ENCODE data around the gene ADGRV1.
"Not testable (repeated sequence)": the region's sequence is repeated elsewhere in the genome, so short reads cannot be mapped to it uniquely, and the experiment has no call there.

Gene ADGRV1

GRCh38 chr5:90658620-90659019, 100.0 kb downstream of the ADGRV1 start:
- DNase-seq: no peak

DNA sequence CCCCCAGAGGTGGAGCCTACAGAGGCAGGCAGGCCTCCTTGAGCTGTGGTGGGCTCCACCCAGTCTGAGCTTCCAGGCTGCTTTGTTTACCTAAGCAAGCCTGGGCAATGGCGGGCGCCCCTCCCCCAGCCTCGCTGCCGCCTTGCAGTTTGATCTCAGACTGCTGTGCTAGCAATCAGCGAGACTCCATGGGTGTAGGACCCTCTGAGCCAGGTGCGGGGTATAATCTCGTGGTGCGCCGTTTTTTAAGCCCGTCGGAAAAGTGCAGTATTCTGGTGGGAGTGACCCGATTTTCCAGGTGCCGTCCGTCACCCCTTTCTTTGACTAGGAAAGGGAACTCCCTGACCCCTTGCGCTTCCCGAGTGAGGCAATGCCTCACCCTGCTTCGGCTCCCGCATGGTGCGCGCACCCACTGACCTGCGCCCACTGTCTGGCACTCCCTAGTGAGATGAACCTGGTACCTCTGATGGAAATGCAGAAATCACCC, 109.5 kb downstream of the ADGRV1 start:
- DNase-seq: not testable (repeated sequence)

- DNase-seq: no peak
Measured at GRCh38 chr5:90675222-90675621, 116.6 kb downstream of the ADGRV1 start.

- no peak for DNase-seq
Measured at GRCh38 chr5:90680921-90681563, 122.4 kb downstream of the ADGRV1 start.

DNA sequence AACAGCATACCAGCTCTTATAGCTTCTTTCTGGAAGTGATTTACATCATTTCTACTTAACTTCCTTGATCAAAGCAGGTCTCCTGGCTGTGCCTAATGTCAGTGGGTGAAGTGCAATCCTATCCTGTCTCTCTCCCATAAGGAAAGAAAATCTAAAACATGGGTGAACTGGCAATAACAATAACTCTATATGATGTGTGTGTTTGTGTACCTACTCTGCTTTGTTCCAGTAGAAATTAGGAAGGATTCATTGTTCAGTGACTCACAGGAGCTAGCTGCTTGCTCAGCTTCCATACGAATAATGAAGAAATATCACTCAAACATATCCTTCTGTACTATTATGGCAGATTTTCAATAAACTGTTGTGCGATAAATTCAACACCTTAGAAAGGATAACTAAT, 123.7 kb downstream of the ADGRV1 start:
- no peak for DNase-seq

DNA sequence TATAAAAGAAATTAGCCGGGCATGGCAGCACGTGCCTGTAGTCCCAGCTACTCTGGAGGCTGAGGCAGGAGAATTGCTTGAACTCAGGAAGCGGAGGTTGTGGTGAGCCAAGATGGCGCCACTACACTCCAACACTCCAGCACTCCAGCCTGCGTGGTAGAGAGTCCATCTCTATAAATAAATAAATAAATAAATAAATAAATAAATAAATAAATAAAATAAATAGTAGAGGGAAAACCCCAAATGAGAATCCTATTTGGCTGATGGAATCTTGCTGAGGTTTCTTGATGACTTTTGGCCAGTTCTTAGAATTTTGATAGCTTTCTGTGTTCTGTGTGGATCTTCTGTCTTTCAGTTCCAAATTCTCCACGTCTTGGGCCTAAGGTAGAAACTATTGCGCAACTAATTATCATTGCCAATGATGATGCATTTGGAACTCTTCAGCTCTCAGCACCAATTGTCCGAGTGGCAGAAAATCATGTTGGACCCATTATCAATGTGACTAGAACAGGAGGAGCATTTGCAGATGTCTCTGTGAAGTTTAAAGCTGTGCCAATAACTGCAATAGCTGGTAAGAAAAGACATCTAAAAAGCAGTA, 126.9 kb downstream of the ADGRV1 start:
- no peak for DNase-seq

DNA sequence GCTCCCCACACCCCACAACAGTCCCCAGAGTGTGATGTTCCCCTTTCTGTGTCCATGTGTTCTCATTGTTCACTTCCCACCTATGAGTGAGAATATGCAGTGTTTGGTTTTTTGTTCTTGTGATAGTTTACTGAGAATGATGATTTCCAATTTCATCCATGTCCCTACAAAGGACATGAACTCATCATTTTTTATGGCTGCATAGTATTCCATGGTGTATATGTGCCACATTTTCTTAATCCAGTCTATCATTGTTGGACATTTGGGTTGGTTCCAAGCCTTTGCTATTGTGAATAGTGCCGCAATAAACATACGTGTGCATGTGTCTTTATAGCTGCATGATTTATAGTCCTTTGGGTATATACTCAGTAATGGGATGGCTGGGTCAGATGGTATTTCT, 127.8 kb downstream of the ADGRV1 start:
- not testable (repeated sequence) for DNase-seq

GRCh38 chr5:90687458-90687857, 128.9 kb downstream of the ADGRV1 start:
- not testable (repeated sequence) for DNase-seq

DNA sequence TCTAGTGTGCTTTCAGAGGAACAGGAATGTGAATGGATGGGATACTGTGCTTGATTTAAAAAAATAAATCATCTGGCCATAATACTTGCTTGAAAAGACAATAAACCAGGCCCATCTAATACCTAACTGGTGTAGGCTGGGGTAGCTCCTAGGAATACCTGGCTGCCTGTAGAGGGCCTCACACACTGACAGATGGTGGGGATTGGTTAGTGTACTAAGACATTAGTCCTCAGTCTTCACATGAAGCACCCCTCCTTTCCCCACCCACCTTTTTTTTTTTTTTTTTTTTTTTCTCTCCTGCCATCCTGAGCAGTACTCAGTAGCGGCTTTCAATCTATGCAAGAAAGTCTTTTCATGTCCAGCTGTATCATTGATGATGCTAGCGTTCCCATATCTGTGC, 130.5 kb downstream of the ADGRV1 start:
- no peak for DNase-seq

- no peak for DNase-seq
Measured at GRCh38 chr5:90690307-90690706, 131.7 kb downstream of the ADGRV1 start.

- no peak for DNase-seq
Measured at GRCh38 chr5:90691533-90691932, 132.9 kb downstream of the ADGRV1 start.

DNA sequence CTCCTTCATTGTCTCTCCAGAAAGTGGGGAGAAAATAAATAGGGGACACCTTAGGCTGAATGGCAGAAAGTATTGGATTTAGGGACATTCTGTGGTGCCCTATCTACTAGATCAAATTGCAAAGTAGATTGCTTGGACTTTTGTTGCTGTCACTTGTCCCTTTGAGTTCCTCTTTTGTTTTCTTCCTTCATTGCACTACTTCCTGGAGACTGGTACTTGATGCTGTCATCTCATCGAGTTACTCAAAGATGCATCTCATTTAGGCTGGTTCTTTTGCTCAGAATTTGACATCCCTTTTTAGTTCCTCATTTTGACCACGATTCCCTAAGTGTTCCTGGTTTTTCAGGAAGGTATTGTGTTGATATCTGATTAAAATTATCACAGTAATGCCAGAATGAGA, 137.6 kb downstream of the ADGRV1 start:
- no peak for DNase-seq

GRCh38 chr5:90700299-90700698, 141.7 kb downstream of the ADGRV1 start:
- no peak for DNase-seq

DNA sequence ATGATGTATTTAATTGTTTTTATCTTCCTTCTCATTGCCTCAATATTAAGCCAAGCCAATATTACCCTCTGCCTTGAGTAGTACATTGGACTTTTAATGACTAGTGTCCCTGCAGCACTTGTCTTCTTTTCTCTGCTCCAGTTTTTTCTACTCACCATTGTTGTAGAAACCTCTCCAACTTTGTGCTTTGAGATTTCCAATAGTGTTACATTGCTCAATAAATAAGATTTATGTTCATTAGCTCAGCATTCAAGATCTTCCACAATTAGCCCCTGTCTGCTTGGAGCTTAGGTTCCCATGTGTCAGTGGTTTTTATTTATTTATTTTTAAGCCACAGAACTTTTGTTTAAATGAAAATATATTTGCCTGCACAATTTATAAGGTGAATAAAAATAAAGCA, 145.3 kb downstream of the ADGRV1 start:
- DNase-seq: no peak

DNA sequence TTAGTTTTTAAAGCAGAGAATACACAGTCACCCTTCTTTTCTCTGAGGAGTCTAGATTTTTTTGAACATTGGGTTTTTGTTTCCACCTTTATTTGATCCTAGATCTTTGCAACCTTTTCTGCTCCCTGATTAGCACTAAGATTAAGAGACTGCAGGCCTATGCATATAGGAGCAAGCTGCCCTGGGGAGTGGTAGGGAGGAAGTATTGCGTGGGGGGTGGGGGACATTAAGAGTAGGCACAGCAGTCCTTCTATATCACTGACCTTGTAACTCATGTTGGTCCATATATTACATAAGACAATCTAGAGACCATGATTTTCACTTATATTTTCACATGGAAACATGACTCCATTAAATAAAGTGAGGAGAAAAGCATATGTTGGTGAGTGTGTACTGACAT, 149.1 kb downstream of the ADGRV1 start:
- no peak for DNase-seq

- peak in 1 of 2 experiments; percentile 6 for DNase-seq
Measured at GRCh38 chr5:90709323-90710155, 150.9 kb downstream of the ADGRV1 start.

- no peak for DNase-seq
Measured at GRCh38 chr5:90718387-90718786, 159.8 kb downstream of the ADGRV1 start.

DNA sequence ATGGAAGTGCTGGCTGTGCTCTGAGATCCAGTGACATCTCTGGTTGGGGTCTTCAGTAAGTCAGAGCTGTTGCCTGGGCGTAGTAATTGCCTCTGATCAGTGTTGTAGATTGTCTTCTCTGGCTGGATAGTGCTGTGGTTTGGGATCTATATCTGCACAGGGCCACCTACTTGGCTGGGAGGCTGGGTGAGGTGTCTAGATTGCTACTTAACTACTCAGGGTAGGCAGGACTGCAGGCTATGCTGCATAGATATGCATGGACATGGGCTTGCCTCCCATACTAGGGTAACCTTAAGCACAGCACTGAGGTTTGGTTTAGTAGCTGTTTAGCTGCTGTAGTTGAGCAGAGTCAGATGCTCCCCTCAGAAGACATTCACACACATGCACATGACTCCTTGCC, 181.0 kb downstream of the ADGRV1 start:
- DNase-seq: no peak

DNA sequence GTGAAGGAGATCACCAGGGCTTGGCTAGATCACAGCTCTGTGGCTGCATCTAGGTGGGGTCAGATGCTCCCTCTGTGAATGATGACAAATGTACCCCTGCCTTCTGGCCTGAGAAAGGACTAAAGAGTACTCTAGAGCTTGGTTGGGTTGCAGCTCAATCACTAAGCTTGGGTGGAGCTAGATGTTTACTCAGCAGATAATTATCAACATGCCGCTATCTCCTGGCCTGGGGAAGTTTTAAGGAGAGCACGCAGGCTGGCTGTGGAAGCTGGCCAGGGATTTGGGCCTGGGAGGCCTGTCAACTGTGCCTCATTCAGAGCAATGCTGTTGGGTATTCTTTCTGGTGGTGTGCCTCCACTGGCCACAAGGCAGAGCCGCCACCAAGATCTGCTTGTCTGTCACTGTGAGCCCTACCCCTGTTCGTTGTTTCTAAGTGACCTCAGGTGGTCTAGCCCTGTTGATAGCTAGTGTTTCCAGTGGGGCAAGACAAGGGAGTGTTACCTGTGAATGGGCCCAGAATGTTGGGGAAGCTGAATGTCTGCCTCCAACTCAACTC, 181.7 kb downstream of the ADGRV1 start:
- no peak for DNase-seq

- DNase-seq: no peak
Measured at GRCh38 chr5:90741022-90741564, 182.5 kb downstream of the ADGRV1 start.

DNA sequence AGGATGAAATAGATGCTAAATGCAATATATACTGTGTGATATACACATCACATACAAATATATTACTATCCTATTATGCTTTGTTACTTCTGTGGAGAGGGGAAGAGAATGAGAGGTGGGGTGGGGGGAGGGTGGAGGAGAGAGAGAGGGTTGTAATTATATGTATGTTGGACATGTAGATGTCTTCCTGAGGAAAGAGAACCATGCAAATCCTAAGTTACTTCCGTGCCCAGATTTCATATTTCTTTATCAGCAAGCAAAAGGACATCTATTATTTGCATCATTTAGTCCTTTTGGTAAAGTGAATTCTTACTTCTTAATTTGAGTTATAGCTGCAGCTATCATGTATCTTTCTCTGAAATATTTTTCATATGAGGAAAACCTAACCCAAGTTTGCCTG, 187.5 kb downstream of the ADGRV1 start:
- no peak for DNase-seq

DNA sequence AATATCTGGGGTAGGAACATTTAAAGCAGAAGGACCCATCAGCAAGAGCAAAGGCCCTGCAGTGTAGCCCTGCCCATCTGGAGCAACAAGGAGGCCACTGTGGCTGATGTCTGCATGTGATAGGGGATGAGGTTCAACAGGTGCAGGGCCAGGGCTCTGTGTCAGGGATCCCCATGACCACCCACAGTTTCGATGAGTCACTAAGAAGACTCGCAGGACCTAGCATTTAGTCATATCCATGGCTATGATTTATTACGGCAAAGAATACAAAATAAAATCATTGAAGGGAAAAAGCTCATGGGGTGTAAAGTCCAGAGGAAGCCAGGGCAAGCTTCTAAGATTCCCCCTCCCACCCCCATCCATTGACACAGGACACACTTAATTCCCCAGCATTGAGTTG, 188.6 kb downstream of the ADGRV1 start:
- DNase-seq: no peak

- DNase-seq: no peak
Measured at GRCh38 chr5:90747693-90748092, 189.1 kb downstream of the ADGRV1 start.
